WI38 (cell line): ENCODE results near the gene CD59.

Experiments
- H3K4me3 ChIP-seq: 2 replicates; pipeline ENCODE4 v1.5.1; 2011; ENCODE audit warnings: low read depth, mild to moderate bottlenecking, control low read depth, low read length
- TF ChIP-seq, protein P1 (sequence below): IDR thresholded peaks from 2 replicates; pipeline ENCODE4 v1.5.1; 2012; ENCODE audit warnings: low read depth, mild to moderate bottlenecking, control low read depth, low read length

The CD59 gene

DNA sequence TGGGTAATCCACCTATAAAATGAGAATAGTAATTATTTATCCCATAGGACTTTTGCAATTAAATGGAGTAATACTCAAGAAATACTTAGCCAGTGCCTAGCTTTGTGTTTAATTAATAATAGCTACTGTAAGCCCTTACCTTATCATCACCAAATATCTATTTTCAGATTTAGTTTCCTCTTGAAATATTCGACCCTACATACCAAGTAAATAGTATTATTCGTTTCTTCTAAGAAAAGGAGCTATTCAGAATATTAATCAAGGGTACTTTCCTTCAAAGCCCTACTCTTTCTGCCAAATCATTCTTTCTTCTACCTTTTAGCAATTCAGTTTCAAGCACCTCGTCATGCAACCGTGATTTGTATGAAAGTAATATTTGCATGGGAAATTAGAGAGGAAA, 31.4 kb upstream of the CD59 start:
- TF ChIP-seq, protein P1, sequence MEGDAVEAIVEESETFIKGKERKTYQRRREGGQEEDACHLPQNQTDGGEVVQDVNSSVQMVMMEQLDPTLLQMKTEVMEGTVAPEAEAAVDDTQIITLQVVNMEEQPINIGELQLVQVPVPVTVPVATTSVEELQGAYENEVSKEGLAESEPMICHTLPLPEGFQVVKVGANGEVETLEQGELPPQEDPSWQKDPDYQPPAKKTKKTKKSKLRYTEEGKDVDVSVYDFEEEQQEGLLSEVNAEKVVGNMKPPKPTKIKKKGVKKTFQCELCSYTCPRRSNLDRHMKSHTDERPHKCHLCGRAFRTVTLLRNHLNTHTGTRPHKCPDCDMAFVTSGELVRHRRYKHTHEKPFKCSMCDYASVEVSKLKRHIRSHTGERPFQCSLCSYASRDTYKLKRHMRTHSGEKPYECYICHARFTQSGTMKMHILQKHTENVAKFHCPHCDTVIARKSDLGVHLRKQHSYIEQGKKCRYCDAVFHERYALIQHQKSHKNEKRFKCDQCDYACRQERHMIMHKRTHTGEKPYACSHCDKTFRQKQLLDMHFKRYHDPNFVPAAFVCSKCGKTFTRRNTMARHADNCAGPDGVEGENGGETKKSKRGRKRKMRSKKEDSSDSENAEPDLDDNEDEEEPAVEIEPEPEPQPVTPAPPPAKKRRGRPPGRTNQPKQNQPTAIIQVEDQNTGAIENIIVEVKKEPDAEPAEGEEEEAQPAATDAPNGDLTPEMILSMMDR: no peak
- no peak overlapping the region for H3K4me3 ChIP-seq

DNA sequence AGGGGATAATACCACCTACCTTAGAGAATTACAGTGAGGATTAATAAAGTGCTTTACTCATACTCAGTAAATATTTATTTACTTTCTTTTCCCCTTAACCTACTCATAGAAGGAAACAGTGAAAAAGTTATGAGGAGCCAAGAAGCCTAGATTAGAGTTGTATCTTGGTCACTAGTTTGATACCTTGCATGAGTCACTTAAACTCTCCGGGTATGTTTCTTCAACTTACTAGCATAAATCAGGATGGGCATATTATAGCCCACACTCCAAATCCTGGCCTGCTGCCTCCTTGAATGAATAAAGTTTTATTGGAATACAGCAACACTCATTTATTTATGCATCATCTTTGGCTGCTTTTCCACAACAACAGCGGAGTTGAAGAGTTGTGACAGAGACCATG, 29.9 kb upstream of the CD59 start:
- no peak overlapping the region for H3K4me3 ChIP-seq
- TF ChIP-seq, protein P1: no peak

DNA sequence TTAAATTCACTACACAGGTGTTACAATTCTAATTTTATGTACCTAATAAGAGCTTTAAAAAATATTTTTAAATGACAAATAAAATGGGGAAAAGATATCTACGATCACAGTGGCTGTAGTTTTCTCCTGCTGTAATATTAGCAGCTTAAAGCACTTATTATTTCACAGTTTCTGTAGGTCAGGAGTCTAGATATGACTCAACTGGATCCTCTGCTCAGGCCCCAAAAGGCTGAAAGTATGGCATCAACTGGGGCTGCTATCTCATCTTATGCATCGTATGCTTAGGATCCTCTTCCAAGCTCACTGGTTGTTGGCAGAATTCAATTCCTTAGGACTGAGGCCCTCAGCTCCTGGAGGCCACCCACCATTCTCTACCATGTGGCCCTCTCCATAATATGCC, 25.2 kb upstream of the CD59 start:
- TF ChIP-seq, protein P1: no peak
- no peak overlapping the region for H3K4me3 ChIP-seq

DNA sequence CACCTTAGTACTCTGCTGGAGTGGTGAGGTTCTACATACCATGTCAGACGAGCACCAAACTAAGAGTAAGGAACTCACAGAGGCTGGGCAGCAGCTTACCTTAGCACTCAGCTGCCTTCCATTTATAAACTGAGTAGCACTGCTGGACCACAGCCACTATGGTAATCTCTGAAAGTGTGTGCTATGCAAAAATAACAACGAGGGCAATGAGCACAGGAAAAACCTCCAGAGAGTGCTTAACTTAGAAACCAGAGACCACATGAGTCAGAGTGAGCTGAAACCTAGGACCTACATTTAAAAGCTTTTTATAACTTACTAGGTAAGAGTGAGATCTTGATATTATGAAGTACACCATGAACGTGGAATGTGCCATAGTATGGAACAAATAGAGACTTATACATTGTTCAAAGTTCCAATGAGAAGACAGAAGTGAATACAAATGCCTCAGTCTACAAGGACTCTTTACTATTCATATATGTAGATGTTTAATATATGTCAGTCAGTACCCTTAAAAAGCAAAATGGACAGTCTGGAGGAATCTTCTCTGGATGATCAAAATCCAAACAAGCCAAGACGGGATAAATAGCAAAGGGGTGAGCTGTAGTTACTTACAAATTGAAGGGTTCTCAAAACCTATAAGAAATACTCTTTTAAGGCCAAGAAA, 17.2 kb upstream of the CD59 start:
- no peak overlapping the region for H3K4me3 ChIP-seq
- TF ChIP-seq, protein P1: no peak

DNA sequence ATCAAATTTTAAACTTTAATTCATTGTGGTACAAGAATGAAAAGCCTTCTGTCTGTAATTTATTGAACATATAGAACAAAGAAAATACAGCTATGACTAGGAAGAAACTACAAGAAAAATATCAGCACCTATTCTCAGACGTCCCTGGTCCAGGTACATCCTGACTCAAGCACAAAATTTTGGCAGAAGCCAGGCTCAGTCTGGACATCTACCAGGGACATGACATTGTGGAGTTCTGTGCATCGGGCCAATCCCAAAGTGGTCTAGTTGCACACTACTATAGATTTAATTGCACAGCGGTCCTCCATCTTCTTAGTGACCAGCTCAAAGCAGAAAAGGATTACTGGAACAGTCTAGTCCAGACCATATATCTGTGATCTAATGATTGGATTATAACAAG, 15.7 kb upstream of the CD59 start:
- TF ChIP-seq, protein P1: no peak
- no peak overlapping the region for H3K4me3 ChIP-seq

DNA sequence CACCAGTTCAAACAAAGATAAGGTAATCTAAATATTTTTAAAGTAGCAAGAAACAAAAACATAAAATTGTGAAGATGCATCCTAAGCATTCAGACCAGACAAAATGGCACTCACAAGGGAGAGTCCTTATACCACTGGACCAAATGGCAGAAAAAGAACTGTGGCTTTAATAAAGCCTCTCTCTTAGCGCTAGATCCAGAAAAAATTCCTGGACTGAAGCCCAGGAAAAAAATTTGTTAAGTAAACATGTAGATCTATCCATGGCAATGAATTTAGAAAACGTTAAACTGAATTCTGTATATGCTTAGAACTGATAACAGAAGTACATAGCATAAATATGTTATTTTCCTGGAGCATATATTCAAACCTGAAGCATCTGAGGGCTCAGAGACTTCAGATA, 11.8 kb upstream of the CD59 start:
- TF ChIP-seq, protein P1: no peak
- no peak overlapping the region for H3K4me3 ChIP-seq

DNA sequence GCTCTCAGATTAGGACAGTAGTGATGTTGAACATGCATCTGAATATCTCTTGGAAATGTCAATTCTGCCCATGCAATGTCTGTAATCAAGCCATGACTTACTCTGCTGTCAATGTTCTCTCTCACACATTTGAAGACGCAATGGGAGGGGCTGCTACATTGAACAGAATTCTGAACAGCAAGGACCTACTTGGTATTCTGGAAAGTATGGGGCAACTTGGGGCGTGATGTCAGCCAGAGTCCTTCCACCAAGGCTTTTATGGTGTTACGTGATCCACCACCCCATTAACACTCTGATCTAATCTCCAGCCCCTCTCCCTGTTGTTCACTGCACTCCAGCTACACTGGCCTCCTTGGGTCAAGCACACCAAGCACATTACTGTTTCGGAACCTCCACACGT, 7.1 kb upstream of the CD59 start:
- TF ChIP-seq, protein P1: no peak
- H3K4me3 ChIP-seq: no peak overlapping the region
